Pancreas (tissue), 10 donors: ENCODE results near the gene FAF1. TPM values are rescaled to one million over a fixed set of nuclear protein-coding genes. Genes with fewer than 3 reads are reported as not detected.

Experiments
- ATAC-seq, 4 donors: fragments of 200-7000 bp; cut with Tn5 transposase; one replicate each; pipeline versions ENCODE4 v1.8.0 to v1.9.1; 2020; ENCODE audit warnings: mild to moderate bottlenecking in 4 of 4, moderate library complexity in 4 of 4
- DNase-seq, 6 donors: peaks; one replicate each; pipeline ENCODE4 v3.0.0-alpha.2; 2020
- FAIRE-seq: peaks from 2 replicates; lab custom pipeline; 2012; peaks lifted over from hg19 to GRCh38; lab: Jason Lieb, UNC
- H3K27ac ChIP-seq, 4 donors: fragments of 200-600 bp; sonication (generic); 1 replicate in 3 of 4; 2 replicates in 1 of 4; pipeline versions ENCODE4 v1.5.0 to v1.8.0; 2020
- H3K27me3 ChIP-seq, 4 donors: fragments of 200-600 bp; one replicate each; pipeline ENCODE4 v1.8.0; 2021
- H3K36me3 ChIP-seq, 3 donors: fragments of 200-600 bp; sonication (generic) in 1 of 3; one replicate each; pipeline versions ENCODE4 v1.5.0 to v1.8.0; 2020 to 2021
- H3K4me1 ChIP-seq, 3 donors: fragments of 200-600 bp; one replicate each; pipeline ENCODE4 v1.8.0; 2021
- H3K4me3 ChIP-seq, 4 donors: fragments of 200-600 bp; sonication (generic) in 2 of 4; one replicate each; pipeline versions ENCODE4 v1.5.0 to v1.8.0; 2020 to 2021
- H3K9me3 ChIP-seq, 4 donors: fragments of 200-600 bp; one replicate each; pipeline ENCODE4 v1.8.0; 2021
- WGBS, 2 donors: extraction: QIAGEN DNeasy Blood & Tissue Kit; methylation state at CpG; one replicate each; pipeline ENCODE4 v1.1.7; 2013; 5-methylcytosine and 5-hydroxymethylcytosine counted together
- intact Hi-C, 3 donors: fragments of 100-400 bp; cut with DNase I; formaldehyde crosslinking; loops; one replicate each; pipeline versions ENCODE4 v1.11.1 to v1.14.2; 2022
- polyA plus RNA-seq, 2 donors: library from polyadenylated mRNA; stranded (reverse); fragments of 200-250 nt; gene quantifications; one replicate each; pipeline ENCODE4 v1.2.3, GENCODE V29; 2013
- total RNA-seq, 6 donors: library from RNA; stranded (reverse); fragmentation: NEBNext Ultra II Directional in 4 of 6; extraction: Animal tissue kit (Norgen Biotek cat#: 25700) in 4 of 6; gene quantifications; one replicate each; pipeline versions ENCODE4 v1.2.1 to v1.2.4, GENCODE V29; 2021 to 2023
- TF ChIP-seq, protein P1 (sequence below), 4 donors: fragments of 200-600 bp; sonication (generic) in 3 of 4; IDR thresholded peaks; one replicate each; pipeline versions ENCODE4 v1.5.0 to v1.8.0; 2021; ENCODE audit warnings: antibody characterized with exemption in 4 of 4
- donor health status: healthy with polysubstance abuse.
- donor health status: DM: no; HTN: no; CAD: no; lungs with moderate emphysema.
- donor health status: DM: no; HTN: no; CAD: no.
- donor health status: control.
- donor health status: control.
- donor health status: Bipolar disorder and iron deficiency.
- donor health status: DM: yes; HTN: yes; CAD: no.
- donor health status: DM: no; HTN: no; CAD: no.
- donor health status: DM: no; HTN: no; CAD: no.
- donor health status: DM: yes; HTN: yes; CAD: no.

The FAF1 gene
- total and polyA plus RNA-seq, 8 donors: 13.9 to 46.6 (median 37.6) TPM

- TF ChIP-seq, protein P1, sequence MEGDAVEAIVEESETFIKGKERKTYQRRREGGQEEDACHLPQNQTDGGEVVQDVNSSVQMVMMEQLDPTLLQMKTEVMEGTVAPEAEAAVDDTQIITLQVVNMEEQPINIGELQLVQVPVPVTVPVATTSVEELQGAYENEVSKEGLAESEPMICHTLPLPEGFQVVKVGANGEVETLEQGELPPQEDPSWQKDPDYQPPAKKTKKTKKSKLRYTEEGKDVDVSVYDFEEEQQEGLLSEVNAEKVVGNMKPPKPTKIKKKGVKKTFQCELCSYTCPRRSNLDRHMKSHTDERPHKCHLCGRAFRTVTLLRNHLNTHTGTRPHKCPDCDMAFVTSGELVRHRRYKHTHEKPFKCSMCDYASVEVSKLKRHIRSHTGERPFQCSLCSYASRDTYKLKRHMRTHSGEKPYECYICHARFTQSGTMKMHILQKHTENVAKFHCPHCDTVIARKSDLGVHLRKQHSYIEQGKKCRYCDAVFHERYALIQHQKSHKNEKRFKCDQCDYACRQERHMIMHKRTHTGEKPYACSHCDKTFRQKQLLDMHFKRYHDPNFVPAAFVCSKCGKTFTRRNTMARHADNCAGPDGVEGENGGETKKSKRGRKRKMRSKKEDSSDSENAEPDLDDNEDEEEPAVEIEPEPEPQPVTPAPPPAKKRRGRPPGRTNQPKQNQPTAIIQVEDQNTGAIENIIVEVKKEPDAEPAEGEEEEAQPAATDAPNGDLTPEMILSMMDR (IDR thresholded peaks at IDR 0.05): no peak
- peaks cover 0 to 15% (median 13%) of the 10 kb centered on the region in 3 donors for H3K4me1 ChIP-seq
- no peak for ATAC-seq
- no peak for DNase-seq
- H3K36me3 ChIP-seq: no peaks in the 10 kb centered on the region
- WGBS, 2 donors: 61 to 65% methylated on average over 4 of the region's 4 CpGs
- intact Hi-C loops: no loop called here
- no peak overlapping the region for H3K27ac ChIP-seq
- no peaks in the 10 kb centered on the region for H3K9me3 ChIP-seq
- no peak for FAIRE-seq
- no peak overlapping the region for H3K4me3 ChIP-seq
- H3K27me3 ChIP-seq: no peaks in the 10 kb centered on the region
Measured at GRCh38 chr1:50667710-50668356, 292.2 kb downstream of the FAF1 start.

DNA sequence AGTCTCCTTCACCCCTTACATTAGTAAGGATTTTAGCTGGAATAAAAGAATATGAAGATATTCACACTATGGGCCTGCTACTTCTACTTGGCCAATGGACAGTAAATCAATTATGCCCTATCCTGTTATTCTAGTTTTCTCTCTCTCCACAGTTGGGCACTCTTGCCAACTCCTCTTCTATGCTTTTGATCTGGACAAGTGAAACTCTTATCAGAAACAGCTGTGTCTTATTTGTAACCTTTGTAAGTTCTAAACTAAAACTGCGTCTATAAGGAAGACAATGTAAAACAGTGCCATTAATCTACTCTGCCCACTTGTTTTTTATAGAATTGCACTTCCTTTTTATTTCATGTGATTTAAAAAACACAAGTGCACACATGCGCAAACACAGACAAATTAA, 292.8 kb downstream of the FAF1 start:
- H3K27ac ChIP-seq: no peak overlapping the region
- no peaks in the 10 kb centered on the region for H3K27me3 ChIP-seq
- no peak overlapping the region for H3K4me3 ChIP-seq
- DNase-seq (no peak), ATAC-seq (peak in 3 of 4 donors; percentile 83 to 88 (median 87)), FAIRE-seq (no peak)
- 40 to 44% methylated on average over 2 of the region's 2 CpGs for WGBS, 2 donors
- no peaks in the 10 kb centered on the region for H3K36me3 ChIP-seq
- peaks cover 0 to 15% (median 13%) of the 10 kb centered on the region in 3 donors for H3K4me1 ChIP-seq
- intact Hi-C loops: no loop called here
- TF ChIP-seq, protein P1 (IDR thresholded peaks at IDR 0.05): no peak
- no peaks in the 10 kb centered on the region for H3K9me3 ChIP-seq

DNA sequence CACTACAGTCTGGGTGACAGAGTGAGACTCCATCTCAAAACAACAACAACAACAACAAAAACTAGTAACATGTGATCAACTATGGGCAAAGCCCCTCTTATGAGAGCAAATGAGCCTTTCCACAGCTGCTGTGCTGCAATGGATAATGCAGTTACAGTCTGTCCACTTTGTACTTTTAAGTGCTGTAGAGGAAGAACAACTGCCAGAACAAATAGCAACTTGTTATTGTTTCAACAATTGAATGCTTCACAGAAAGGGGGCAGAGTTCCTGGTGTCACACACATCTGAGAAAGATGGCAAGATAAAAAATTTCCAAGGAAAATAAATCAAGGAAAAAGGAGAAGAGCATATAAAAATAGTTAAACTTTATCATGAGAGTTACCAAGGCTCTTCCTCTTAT, 293.2 kb downstream of the FAF1 start:
- FAIRE-seq: no peak
- Histone ChIP-seq H3K4me1 (peaks cover 0 to 15% (median 13%) of the 10 kb centered on the region in 3 donors), H3K27ac (no peak overlapping the region), H3K36me3 (no peaks in the 10 kb centered on the region), H3K9me3 (no peaks in the 10 kb centered on the region), H3K27me3 (no peaks in the 10 kb centered on the region), H3K4me3 (no peak overlapping the region)
- ATAC-seq: peak in 3 of 4 donors; percentile 27 to 56 (median 29)
- intact Hi-C loops: no loop called here
- DNase-seq: no peak
- TF ChIP-seq, protein P1 (IDR thresholded peaks at IDR 0.05): no peak

DNA sequence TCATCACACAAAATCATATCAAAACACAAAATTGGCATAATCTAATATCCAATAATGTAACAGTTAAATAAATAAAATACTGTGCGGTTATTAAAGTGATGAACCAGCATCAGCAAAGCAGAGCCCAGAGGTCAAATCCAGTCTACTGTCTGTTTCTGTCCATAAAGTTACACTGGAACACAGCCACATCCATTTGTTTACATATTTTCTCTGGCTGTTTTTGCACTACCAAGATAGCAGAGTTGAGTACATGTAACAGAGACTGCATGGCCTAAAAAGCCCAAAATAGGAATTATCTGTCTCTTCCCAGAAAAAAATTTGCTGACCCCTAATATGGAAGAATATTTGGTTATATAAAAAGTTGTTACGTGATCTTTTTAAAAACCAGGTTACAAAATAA, 294.7 kb downstream of the FAF1 start:
- H3K9me3 ChIP-seq: no peaks in the 10 kb centered on the region
- no peak overlapping the region for H3K4me3 ChIP-seq
- no peak for DNase-seq
- intact Hi-C loops: no loop called here
- ATAC-seq: no peak
- H3K4me1 ChIP-seq: peaks cover 0 to 15% (median 13%) of the 10 kb centered on the region in 3 donors
- no peak overlapping the region for H3K27ac ChIP-seq
- WGBS, 2 donors: 83% methylated on average over 2 of the region's 2 CpGs
- TF ChIP-seq, protein P1 (IDR thresholded peaks at IDR 0.05): no peak
- no peaks in the 10 kb centered on the region for H3K36me3 ChIP-seq
- H3K27me3 ChIP-seq: no peaks in the 10 kb centered on the region
- no peak for FAIRE-seq

GRCh38 chr1:50661626-50662025, 298.4 kb downstream of the FAF1 start:
- Histone ChIP-seq H3K9me3 (no peaks in the 10 kb centered on the region), H3K4me1 (peaks cover 0 to under 1% (median under 1%) of the 10 kb centered on the region in 3 donors), H3K27me3 (no peaks in the 10 kb centered on the region), H3K36me3 (no peaks in the 10 kb centered on the region), H3K27ac (no peak overlapping the region), H3K4me3 (no peak overlapping the region)
- TF ChIP-seq, protein P1 (IDR thresholded peaks at IDR 0.05): no peak
- FAIRE-seq: no peak
- intact Hi-C loops: no loop called here
- ATAC-seq: no peak
- 81 to 92% methylated on average over 5 of the region's 5 CpGs for WGBS, 2 donors
- DNase-seq: no peak
